Stimulated activated CD4-positive, alpha-beta T cell treated with anti-CD3 and anti-CD28 coated beads, TNF-alpha, amount 100 ng/mL, for 4 hours (primary cell): ENCODE measurements around the gene REP15.
"Not testable (repeated sequence)": the region's sequence is repeated elsewhere in the genome, so short reads cannot be mapped to it uniquely, and the experiment has no call there.

ENCODE experiments used
- DNase-seq, 3 experiments: peaks; one replicate each; pipeline ENCODE4 v3.0.0-alpha.2; 2020; ENCODE audit warnings: low read depth in 3 of 3

The REP15 gene

GRCh38 chr12:27696293-27696652, at the start of gene REP15:
TSS of gene REP15 (plus strand) at chr12:27696447. CDS start at chr12:27696563, 116 bp downstream.
- no peak for DNase-seq

- no peak for DNase-seq
These were observed 46.2 kb upstream of the REP15 start for GRCh38 chr12:27650011-27650410.

- no peak for DNase-seq
These were observed 45.0 kb upstream of the REP15 start for GRCh38 chr12:27651201-27651600.

GRCh38 chr12:27652174-27652763, 44.0 kb upstream of the REP15 start:
- DNase-seq = peak in 1 of 3 experiments; percentile 3

GRCh38 chr12:27653661-27654060, 42.6 kb upstream of the REP15 start:
- no peak for DNase-seq

GRCh38 chr12:27655476-27655875, 40.8 kb upstream of the REP15 start:
- not testable (repeated sequence) for DNase-seq

GRCh38 chr12:27657296-27657695, 39.0 kb upstream of the REP15 start:
- DNase-seq = no peak

GRCh38 chr12:27665704-27666103, 30.5 kb upstream of the REP15 start:
- DNase-seq = no peak

- no peak for DNase-seq
These were observed 29.7 kb upstream of the REP15 start for GRCh38 chr12:27666510-27666909.

- DNase-seq = no peak
These were observed 28.7 kb upstream of the REP15 start for GRCh38 chr12:27667540-27667939.

GRCh38 chr12:27672051-27672450, 24.2 kb upstream of the REP15 start:
- no peak for DNase-seq

GRCh38 chr12:27672643-27673042, 23.6 kb upstream of the REP15 start:
- no peak for DNase-seq

- DNase-seq = no peak
These were observed 23.0 kb upstream of the REP15 start for GRCh38 chr12:27673101-27673718.

GRCh38 chr12:27674989-27675388, 21.3 kb upstream of the REP15 start:
- DNase-seq = no peak

GRCh38 chr12:27680619-27681018, 15.6 kb upstream of the REP15 start:
- no peak for DNase-seq

- DNase-seq = no peak
These were observed 13.7 kb upstream of the REP15 start for GRCh38 chr12:27682534-27682933.

- DNase-seq = no peak
These were observed 11.0 kb upstream of the REP15 start for GRCh38 chr12:27685274-27685673.

- no peak for DNase-seq
These were observed 10.1 kb upstream of the REP15 start for GRCh38 chr12:27686147-27686546.

- no peak for DNase-seq
These were observed 7.6 kb upstream of the REP15 start for GRCh38 chr12:27688671-27689070.

GRCh38 chr12:27689558-27690180, 6.6 kb upstream of the REP15 start:
- no peak for DNase-seq

GRCh38 chr12:27693403-27693802, 2.8 kb upstream of the REP15 start:
- DNase-seq = no peak

GRCh38 chr12:27695556-27696292, 523 bp upstream of the REP15 start:
- no peak for DNase-seq
